Mammary epithelial cell (primary cell): ENCODE results near the gene RNF103.

ENCODE experiments used
- CTCF ChIP-seq, 2 donors: IDR thresholded peaks in 1 of 2; conservative IDR thresholded peaks in 1 of 2; 2 replicates each; pipeline ENCODE4 v1.5.1; 2011 to 2012; ENCODE audit warnings: inconsistent platforms in 2 of 2, low read length in 2 of 2, mild to moderate bottlenecking in 2 of 2, control low read depth in 1 of 2, low read depth in 1 of 2; ENCODE audit not compliant: insufficient read depth in 1 of 2; ENCODE audit errors: extremely low read depth in 1 of 2
- EZH2 ChIP-seq: IDR thresholded peaks from 2 replicates; pipeline ENCODE4 v1.6.1; 2012; ENCODE audit warnings: low read length, inconsistent platforms, borderline replicate concordance

GRCh38 chr2:86603905-86604304, 19.8 kb downstream of the RNF103 start:
- TF ChIP-seq CTCF (conservative IDR thresholded peaks at IDR 0.05 in 1 of 2, IDR thresholded peaks at IDR 0.05 in 1 of 2; ENCODE audit: extremely low read depth in 1 of 2, insufficient read depth in 1 of 2, low read depth in 1 of 2, low read length in 2 of 2) (no peak), EZH2 (no peak)
